OCI-LY3 (cell line): Measurements from ENCODE around the gene XXYLT1.
"Not testable (repeated sequence)": the region's sequence is repeated elsewhere in the genome, so short reads cannot be mapped to it uniquely, and the experiment has no call there.

ENCODE experiments used
- H2AFZ ChIP-seq: fragments of 200-600, 300-600 bp; shearing (Covaris generic); 2 replicates; pipeline ENCODE4 v1.6.0; 2014; ENCODE audit warnings: antibody characterized with exemption, low read depth, low read length
- H3K27ac ChIP-seq: fragments of 200-600, 300-600 bp; sonication (generic); 2 replicates; pipeline ENCODE4 v1.5.1; 2014; ENCODE audit warnings: mild to moderate bottlenecking, low read length, moderate library complexity, mixed read lengths
- H3K27me3 ChIP-seq: fragments of 200-600, 300-600 bp; sonication (generic); 2 replicates; pipeline ENCODE4 v1.6.1; 2014; ENCODE audit warnings: low read depth, low read length, mixed read lengths
- H3K36me3 ChIP-seq: fragments of 200-600, 300-600 bp; sonication (generic); replicated peaks from 2 replicates; pipeline ENCODE3; 2014; ENCODE audit warnings: low read depth, low read length, mixed read lengths
- H3K4me1 ChIP-seq: fragments of 300-600, 200-600 bp; sonication (generic); 2 replicates; pipeline ENCODE4 v1.6.1; 2014; ENCODE audit warnings: low read length, mixed read lengths
- H3K4me2 ChIP-seq: fragments of 200-600, 300-600 bp; sonication (generic); 2 replicates; pipeline ENCODE4 v1.6.1; 2014; ENCODE audit warnings: low read length, mixed read lengths
- H3K4me3 ChIP-seq: fragments of 300-600, 200-600 bp; sonication (generic); 2 replicates; pipeline ENCODE4 v1.5.1; 2014; ENCODE audit warnings: antibody characterized with exemption, mild to moderate bottlenecking, low read length, moderate library complexity
- H3K79me2 ChIP-seq: fragments of 300-600, 200-600 bp; shearing (Covaris generic); 2 replicates; pipeline ENCODE4 v1.6.1; 2014; ENCODE audit warnings: mild to moderate bottlenecking, low read length, mixed read lengths
- H3K9ac ChIP-seq: fragments of 300-600, 200-600 bp; shearing (Covaris generic); 2 replicates; pipeline ENCODE4 v1.6.0; 2014; ENCODE audit warnings: mild to moderate bottlenecking, low read length, moderate library complexity
- H3K9me3 ChIP-seq: fragments of 200-600, 300-600 bp; shearing (Covaris generic); 2 replicates; pipeline ENCODE4 v1.6.1; 2014; ENCODE audit warnings: low read length, mixed read lengths; ENCODE audit not compliant: insufficient read depth
- H4K20me1 ChIP-seq: fragments of 200-600, 300-600 bp; sonication (generic); 2 replicates; pipeline ENCODE4 v1.6.1; 2016; ENCODE audit warnings: low read length, mixed read lengths; ENCODE audit not compliant: insufficient read depth
- EZH2phosphoT487 ChIP-seq: fragments of 200-600 bp; shearing (Covaris generic); IDR thresholded peaks from 2 replicates; pipeline ENCODE4 v1.6.1; 2018; ENCODE audit warnings: antibody characterized with exemption, mixed run types, low read depth
- TF ChIP-seq, protein P1 (sequence below): fragments of 200-600, 300-600 bp; sonication (generic); IDR thresholded peaks from 2 replicates; pipeline ENCODE4 v1.5.1; 2014; ENCODE audit warnings: antibody characterized with exemption, low read length, low read depth

XXYLT1 gene

GRCh38 chr3:195040773-195041520 lies 230.0 kb downstream of the XXYLT1 start:
- Histone ChIP-seq H3K79me2 (no peaks in the 10 kb centered on the region), H3K27ac (no peak overlapping the region), H3K4me3 (no peak overlapping the region), H3K9me3 (no peaks in the 10 kb centered on the region), H3K9ac (no peak overlapping the region), H3K36me3 (no peaks in the 10 kb centered on the region), H3K4me2 (peak overlapping the region; percentile 66), H3K4me1 (peaks cover 40% of the 10 kb centered on the region), H4K20me1 (no peaks in the 10 kb centered on the region), H3K27me3 (no peaks in the 10 kb centered on the region), H2AFZ (no peak overlapping the region)
- TF ChIP-seq, protein P1, sequence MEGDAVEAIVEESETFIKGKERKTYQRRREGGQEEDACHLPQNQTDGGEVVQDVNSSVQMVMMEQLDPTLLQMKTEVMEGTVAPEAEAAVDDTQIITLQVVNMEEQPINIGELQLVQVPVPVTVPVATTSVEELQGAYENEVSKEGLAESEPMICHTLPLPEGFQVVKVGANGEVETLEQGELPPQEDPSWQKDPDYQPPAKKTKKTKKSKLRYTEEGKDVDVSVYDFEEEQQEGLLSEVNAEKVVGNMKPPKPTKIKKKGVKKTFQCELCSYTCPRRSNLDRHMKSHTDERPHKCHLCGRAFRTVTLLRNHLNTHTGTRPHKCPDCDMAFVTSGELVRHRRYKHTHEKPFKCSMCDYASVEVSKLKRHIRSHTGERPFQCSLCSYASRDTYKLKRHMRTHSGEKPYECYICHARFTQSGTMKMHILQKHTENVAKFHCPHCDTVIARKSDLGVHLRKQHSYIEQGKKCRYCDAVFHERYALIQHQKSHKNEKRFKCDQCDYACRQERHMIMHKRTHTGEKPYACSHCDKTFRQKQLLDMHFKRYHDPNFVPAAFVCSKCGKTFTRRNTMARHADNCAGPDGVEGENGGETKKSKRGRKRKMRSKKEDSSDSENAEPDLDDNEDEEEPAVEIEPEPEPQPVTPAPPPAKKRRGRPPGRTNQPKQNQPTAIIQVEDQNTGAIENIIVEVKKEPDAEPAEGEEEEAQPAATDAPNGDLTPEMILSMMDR: no peak
- no peak for TF ChIP-seq EZH2phosphoT487

GRCh38 chr3:195040094-195040493 lies 230.9 kb downstream of the XXYLT1 start:
- no peak for TF ChIP-seq EZH2phosphoT487
- TF ChIP-seq, protein P1: no peak
- H3K9ac ChIP-seq: peak overlapping the region; percentile 42; the same call in 1 of the 2 replicates
- H3K36me3 ChIP-seq: no peaks in the 10 kb centered on the region
- peaks cover 40% of the 10 kb centered on the region for H3K4me1 ChIP-seq
- peak overlapping the region; percentile 39; the same call in 1 of the 2 replicates for H2AFZ ChIP-seq
- H3K79me2 ChIP-seq: no peaks in the 10 kb centered on the region
- H3K4me3 ChIP-seq: peak overlapping the region; percentile 49
- H3K4me2 ChIP-seq: peak overlapping the region; percentile 66
- H3K27ac ChIP-seq: peak overlapping the region; percentile 46
- H3K9me3 ChIP-seq: no peaks in the 10 kb centered on the region
- no peaks in the 10 kb centered on the region for H4K20me1 ChIP-seq
- H3K27me3 ChIP-seq: no peaks in the 10 kb centered on the region

- Histone ChIP-seq H3K27ac (peak overlapping the region; percentile 46), H3K27me3 (no peaks in the 10 kb centered on the region)
These were observed 231.6 kb downstream of the XXYLT1 start for GRCh38 chr3:195039180-195039843.

GRCh38 chr3:195038161-195038560 lies 232.8 kb downstream of the XXYLT1 start:
- no peaks in the 10 kb centered on the region for H3K79me2 ChIP-seq
- peaks cover 47% of the 10 kb centered on the region for H3K4me1 ChIP-seq
- H4K20me1 ChIP-seq: no peaks in the 10 kb centered on the region
- H3K9me3 ChIP-seq: no peaks in the 10 kb centered on the region
- no peaks in the 10 kb centered on the region for H3K36me3 ChIP-seq
- H3K27me3 ChIP-seq: 0 out of 2 replicates have a peak, but pooled peaks cover 3% of the 10 kb centered on the region
- no peak overlapping the region for H3K4me3 ChIP-seq
- TF ChIP-seq EZH2phosphoT487: no peak
- TF ChIP-seq, protein P1: no peak
- no peak overlapping the region for H2AFZ ChIP-seq
- no peak overlapping the region for H3K9ac ChIP-seq
- H3K4me2 ChIP-seq: no peak overlapping the region
- H3K27ac ChIP-seq: no peak overlapping the region

More at GRCh38 chr3:195039180-195039843, 231.6 kb downstream of the XXYLT1 start:
- Histone ChIP-seq H3K9ac (peak overlapping the region; percentile 42; the same call in 1 of the 2 replicates), H3K79me2 (no peaks in the 10 kb centered on the region), H3K4me3 (peak overlapping the region; percentile 49), H3K4me1 (peaks cover 40% of the 10 kb centered on the region), H3K36me3 (no peaks in the 10 kb centered on the region), H4K20me1 (no peaks in the 10 kb centered on the region), H3K9me3 (no peaks in the 10 kb centered on the region), H2AFZ (peak overlapping the region; percentile 32; the same call in 1 of the 2 replicates), H3K4me2 (peak overlapping the region; percentile 66)
- TF ChIP-seq EZH2phosphoT487: no peak
- TF ChIP-seq, protein P1: no peak

DNA sequence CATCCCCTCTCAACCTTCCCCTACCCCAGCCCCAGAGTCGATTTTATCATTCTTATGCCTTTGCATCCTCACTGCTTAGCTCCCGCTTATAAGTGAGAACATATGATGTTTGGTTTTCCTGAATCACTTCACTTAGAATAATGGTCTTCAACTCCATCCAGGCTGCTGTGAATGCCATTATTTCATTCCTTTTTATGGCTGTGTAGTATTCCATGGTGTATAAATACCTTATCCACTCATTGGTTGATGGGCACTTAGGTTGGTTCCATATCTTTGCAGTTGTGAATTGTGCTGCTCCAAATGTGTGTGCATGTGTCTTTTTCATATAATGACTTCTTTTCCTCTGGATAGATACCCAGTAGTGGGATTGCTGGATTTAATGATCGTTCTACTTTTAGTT lies 233.4 kb downstream of the XXYLT1 start:
- H3K4me2 ChIP-seq, H3K27ac ChIP-seq, H4K20me1 ChIP-seq, H3K9ac ChIP-seq, H3K9me3 ChIP-seq, H3K79me2 ChIP-seq, H3K4me3 ChIP-seq, H2AFZ ChIP-seq, H3K36me3 ChIP-seq, H3K27me3 ChIP-seq: not testable (repeated sequence)
- peaks cover 47% of the 10 kb centered on the region for H3K4me1 ChIP-seq
